SJSA1 (cell line): Measurements from ENCODE around the gene INHBE. TPM values are rescaled to one million over a fixed set of nuclear protein-coding genes. Genes with fewer than 3 reads are reported as not detected.

Experiments used
- DNase-seq, 2 experiments: peaks; one replicate each; pipeline ENCODE4 v3.0.0-alpha.2; 2015 to 2020; ENCODE audit warnings: low spot score in 2 of 2, low read depth in 1 of 2
- H3K27ac ChIP-seq: fragments of 250-450 bp; sonication (Bioruptor Pico); 2 replicates; pipeline ENCODE4 v1.5.1; 2020; ENCODE audit warnings: mild to moderate bottlenecking, moderate library complexity
- H3K27me3 ChIP-seq: fragments of 250-450 bp; sonication (Bioruptor Pico); replicated peaks from 2 replicates; pipeline ENCODE4 v1.5.1; 2020; ENCODE audit warnings: mild to moderate bottlenecking, moderate library complexity
- H3K36me3 ChIP-seq: fragments of 250-450 bp; sonication (Bioruptor Pico); 2 replicates; pipeline ENCODE4 v1.5.1; 2020; ENCODE audit warnings: mild to moderate bottlenecking
- H3K4me1 ChIP-seq: fragments of 250-450 bp; sonication (Bioruptor Pico); replicated peaks from 2 replicates; pipeline ENCODE4 v1.6.1; 2021; ENCODE audit warnings: mild to moderate bottlenecking
- H3K4me3 ChIP-seq: fragments of 250-450 bp; sonication (Bioruptor Pico); 2 replicates; pipeline ENCODE4 v1.5.1; 2020; ENCODE audit warnings: mild to moderate bottlenecking
- H3K9me3 ChIP-seq: fragments of 250-450 bp; sonication (Bioruptor Pico); replicated peaks from 2 replicates; pipeline ENCODE4 v1.5.1; 2020; ENCODE audit warnings: mild to moderate bottlenecking
- total RNA-seq: library from RNA; depleted of rRNA; stranded (reverse); fragments of >200 nt; shearing (Covaris generic); gene quantifications from 2 replicates; pipeline ENCODE4 v1.2.3, GENCODE V29; 2014

Gene INHBE
- total RNA-seq, 1 experiment from 2014 or later: 2.2 TPM

DNA sequence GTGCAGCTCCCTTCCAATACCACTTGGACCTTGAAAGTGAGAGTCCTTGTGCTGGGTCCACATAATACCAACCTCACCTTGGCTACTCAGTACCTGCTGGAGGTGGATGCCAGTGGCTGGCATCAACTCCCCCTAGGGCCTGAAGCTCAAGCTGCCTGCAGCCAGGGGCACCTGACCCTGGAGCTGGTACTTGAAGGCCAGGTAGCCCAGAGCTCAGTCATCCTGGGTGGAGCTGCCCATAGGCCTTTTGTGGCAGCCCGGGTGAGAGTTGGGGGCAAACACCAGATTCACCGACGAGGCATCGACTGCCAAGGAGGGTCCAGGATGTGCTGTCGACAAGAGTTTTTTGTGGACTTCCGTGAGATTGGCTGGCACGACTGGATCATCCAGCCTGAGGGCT is 5.7 kb upstream of the INHBE start:
- Histone ChIP-seq H3K27me3 (no peaks in the 10 kb centered on the region), H3K4me1 (peaks cover 22% of the 10 kb centered on the region), H3K9me3 (no peaks in the 10 kb centered on the region; the same call in 1 of the 2 replicates), H3K36me3 (no peaks in the 10 kb centered on the region), H3K27ac (no peak overlapping the region), H3K4me3 (no peak overlapping the region)
- peak in 1 of 2 experiments; percentile 75 for DNase-seq

DNA sequence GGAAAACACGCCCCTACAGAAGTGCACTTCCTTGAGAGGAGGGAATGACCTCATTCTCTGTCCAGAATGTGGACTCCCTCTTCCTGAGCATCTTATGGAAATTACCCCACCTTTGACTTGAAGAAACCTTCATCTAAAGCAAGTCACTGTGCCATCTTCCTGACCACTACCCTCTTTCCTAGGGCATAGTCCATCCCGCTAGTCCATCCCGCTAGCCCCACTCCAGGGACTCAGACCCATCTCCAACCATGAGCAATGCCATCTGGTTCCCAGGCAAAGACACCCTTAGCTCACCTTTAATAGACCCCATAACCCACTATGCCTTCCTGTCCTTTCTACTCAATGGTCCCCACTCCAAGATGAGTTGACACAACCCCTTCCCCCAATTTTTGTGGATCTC is 5.0 kb upstream of the INHBE start:
- no peak for DNase-seq
- Histone ChIP-seq H3K9me3 (no peaks in the 10 kb centered on the region; the same call in 1 of the 2 replicates), H3K27me3 (no peaks in the 10 kb centered on the region), H3K36me3 (no peaks in the 10 kb centered on the region), H3K4me1 (peaks cover 25% of the 10 kb centered on the region), H3K27ac (no peak overlapping the region), H3K4me3 (no peak overlapping the region)

DNA sequence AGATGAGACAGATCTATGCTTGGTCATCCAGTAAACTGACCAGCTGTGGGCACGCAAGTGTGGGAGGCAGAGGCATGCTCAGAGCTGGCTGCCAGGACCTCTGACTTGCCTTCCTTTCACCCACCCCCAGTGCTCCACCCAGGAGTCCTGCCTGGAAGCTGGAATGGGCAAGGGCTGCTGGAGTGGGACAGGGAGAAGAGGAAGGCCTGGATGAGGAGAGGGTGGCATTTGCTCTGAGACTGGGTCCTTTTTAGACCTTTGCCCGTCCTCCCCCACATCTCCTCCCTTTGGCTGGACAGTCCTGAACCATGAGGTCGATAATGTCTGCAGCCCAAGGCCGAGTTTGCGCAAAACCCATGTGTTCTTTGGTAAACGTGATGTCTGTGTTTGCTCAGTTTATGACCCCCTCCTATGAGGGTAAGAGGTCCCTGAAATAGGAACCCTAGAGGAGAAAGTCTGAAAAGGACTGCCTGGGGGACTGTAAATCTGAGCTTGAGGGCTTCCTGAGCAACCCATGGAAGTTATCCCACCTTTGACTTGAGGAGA is 3.8 kb upstream of the INHBE start:
- no peaks in the 10 kb centered on the region for H3K27me3 ChIP-seq
- no peak overlapping the region for H3K4me3 ChIP-seq
- DNase-seq: no peak
- H3K27ac ChIP-seq: no peak overlapping the region
- peaks cover 29% of the 10 kb centered on the region for H3K4me1 ChIP-seq
- peaks cover 11% of the 10 kb centered on the region for H3K36me3 ChIP-seq
- no peaks in the 10 kb centered on the region; the same call in 1 of the 2 replicates for H3K9me3 ChIP-seq

DNA sequence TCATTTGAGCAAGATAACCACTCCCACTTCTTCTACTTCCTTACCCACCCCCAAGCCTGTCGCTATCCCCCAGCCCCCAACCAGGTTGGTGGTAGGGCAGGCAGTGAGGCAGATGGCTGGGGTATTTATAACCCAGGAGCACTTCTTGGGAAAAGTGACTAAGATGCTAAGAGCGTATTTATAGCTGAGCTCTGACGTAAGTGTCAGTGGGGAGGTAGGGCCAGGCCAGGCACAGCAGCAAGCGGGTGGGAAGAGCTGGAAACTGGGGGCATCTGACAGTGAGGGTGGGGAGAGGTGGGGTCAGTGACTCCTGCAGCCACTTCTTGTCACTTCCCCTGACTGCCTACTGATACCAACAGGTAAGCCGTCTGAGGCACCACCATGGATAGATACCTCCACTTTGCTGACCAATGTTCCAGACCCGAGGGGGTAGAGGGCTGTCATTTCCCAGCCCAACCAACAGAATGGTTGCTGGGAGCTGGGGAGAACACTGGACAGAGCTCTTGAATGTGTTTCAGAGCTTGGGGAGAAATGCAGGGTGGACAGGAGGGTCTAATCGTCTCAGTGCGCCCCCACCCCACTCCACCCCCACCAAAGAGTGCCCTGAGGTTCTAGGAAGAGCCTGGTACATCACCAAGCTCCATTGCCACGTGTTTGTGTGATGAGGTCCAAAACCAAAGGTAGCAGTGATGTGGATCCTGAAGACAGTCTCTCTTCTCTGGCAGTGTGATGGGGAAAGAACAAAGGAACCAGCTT is 2.7 kb upstream of the INHBE start:
- Histone ChIP-seq H3K9me3 (no peaks in the 10 kb centered on the region; the same call in 1 of the 2 replicates), H3K4me1 (peaks cover 38% of the 10 kb centered on the region), H3K27me3 (no peaks in the 10 kb centered on the region), H3K27ac (peak overlapping the region; percentile 45), H3K4me3 (no peak overlapping the region), H3K36me3 (peaks cover 21% of the 10 kb centered on the region)
- DNase-seq: no peak

DNA sequence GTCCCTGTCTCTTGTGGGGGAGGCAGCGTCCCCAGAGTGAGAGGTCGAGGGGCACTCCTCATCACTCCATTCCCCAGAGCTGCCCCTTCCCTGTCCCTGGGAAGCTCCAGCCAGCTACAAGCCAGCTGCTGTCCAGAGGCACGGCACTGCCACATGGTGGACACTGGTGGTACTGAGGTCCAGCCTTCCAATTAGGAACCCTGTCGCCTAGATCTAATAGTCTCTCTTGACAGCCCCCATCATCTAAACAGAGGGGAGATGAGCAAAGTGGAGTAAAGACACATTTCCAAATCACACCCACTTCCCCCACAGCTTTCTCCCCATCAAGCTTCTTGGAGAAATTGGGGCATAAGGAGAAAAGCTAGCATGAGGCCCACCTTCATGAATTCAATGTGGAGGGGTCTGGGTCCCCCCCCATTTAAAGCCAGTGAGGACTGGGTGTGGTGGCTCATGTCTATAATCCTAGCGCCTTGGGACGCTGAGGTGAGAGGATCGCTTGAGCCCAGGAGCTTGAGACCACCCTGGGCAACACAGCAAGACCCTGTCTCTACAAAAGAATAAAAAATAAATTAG is 2.1 kb upstream of the INHBE start:
- no peak for DNase-seq
- peaks cover 44% of the 10 kb centered on the region for H3K4me1 ChIP-seq
- H3K9me3 ChIP-seq: no peaks in the 10 kb centered on the region; the same call in 1 of the 2 replicates
- H3K4me3 ChIP-seq: no peak overlapping the region
- peak overlapping the region; percentile 45 for H3K27ac ChIP-seq
- no peaks in the 10 kb centered on the region for H3K27me3 ChIP-seq
- peaks cover 26% of the 10 kb centered on the region for H3K36me3 ChIP-seq

DNA sequence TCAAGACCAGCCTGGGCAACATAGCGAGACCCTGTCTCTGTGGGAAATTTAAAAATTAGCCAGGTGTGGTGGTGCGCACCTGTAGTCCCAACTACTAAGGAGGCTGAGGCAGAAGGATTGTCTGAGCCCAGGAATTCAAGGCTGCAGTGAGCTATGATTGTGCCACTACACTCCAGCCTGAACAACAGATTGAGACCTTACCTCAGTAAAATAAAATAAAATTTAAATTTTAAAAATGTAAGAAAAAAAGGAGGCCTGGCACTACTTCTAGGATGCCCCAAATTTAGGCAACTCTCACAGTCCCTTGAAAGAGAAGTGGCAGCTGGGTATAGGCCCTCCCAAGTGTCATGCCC is 918 bp upstream of the INHBE start:
- Histone ChIP-seq H3K4me1 (peaks cover 55% of the 10 kb centered on the region), H3K27ac (no peak overlapping the region), H3K9me3 (no peaks in the 10 kb centered on the region)

DNA sequence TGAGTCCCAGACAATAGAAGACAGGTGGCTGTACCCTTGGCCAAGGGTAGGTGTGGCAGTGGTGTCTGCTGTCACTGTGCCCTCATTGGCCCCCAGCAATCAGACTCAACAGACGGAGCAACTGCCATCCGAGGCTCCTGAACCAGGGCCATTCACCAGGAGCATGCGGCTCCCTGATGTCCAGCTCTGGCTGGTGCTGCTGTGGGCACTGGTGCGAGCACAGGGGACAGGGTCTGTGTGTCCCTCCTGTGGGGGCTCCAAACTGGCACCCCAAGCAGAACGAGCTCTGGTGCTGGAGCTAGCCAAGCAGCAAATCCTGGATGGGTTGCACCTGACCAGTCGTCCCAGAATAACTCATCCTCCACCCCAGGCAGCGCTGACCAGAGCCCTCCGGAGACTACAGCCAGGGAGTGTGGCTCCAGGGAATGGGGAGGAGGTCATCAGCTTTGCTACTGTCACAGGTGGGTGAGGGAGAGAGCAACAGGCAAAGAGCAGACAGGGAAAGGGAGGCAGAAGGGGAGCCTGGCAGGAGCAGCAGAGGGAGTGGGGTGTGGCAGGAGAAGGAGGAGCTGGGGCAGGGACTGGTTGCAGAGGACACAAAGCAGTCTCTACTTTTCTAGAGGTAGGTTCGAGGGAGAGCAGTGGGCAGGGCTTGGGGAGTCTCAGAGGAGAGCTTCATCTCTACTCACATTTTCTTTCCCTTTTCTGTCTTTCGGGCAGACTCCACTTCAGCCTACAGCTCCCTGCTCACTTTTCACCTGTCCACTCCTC is 452 bp downstream of the INHBE start:
- Histone ChIP-seq H3K9me3 (no peaks in the 10 kb centered on the region), H3K27ac (no peak overlapping the region), H3K4me1 (peaks cover 62% of the 10 kb centered on the region), H3K27me3 (no peaks in the 10 kb centered on the region), H3K4me3 (no peak overlapping the region), H3K36me3 (peaks cover 37% of the 10 kb centered on the region)
- peak in 1 of 2 experiments; percentile 96 for DNase-seq

More for the DNA sequence above, 918 bp upstream of the INHBE start:
- Histone ChIP-seq H3K27me3 (no peaks in the 10 kb centered on the region), H3K36me3 (peaks cover 34% of the 10 kb centered on the region), H3K4me3 (no peak overlapping the region)
- DNase-seq: peak; percentile 74 to 83

DNA sequence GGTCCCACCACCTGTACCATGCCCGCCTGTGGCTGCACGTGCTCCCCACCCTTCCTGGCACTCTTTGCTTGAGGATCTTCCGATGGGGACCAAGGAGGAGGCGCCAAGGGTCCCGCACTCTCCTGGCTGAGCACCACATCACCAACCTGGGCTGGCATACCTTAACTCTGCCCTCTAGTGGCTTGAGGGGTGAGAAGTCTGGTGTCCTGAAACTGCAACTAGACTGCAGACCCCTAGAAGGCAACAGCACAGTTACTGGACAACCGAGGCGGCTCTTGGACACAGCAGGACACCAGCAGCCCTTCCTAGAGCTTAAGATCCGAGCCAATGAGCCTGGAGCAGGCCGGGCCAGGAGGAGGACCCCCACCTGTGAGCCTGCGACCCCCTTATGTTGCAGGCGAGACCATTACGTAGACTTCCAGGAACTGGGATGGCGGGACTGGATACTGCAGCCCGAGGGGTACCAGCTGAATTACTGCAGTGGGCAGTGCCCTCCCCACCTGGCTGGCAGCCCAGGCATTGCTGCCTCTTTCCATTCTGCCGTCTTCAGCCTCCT is 1.1 kb downstream of the INHBE start:
- DNase-seq: peak in 1 of 2 experiments; percentile 100
- Histone ChIP-seq H3K4me3 (no peak overlapping the region), H3K27me3 (no peaks in the 10 kb centered on the region), H3K27ac (no peak overlapping the region), H3K36me3 (peaks cover 41% of the 10 kb centered on the region), H3K9me3 (no peaks in the 10 kb centered on the region), H3K4me1 (peaks cover 66% of the 10 kb centered on the region)

DNA sequence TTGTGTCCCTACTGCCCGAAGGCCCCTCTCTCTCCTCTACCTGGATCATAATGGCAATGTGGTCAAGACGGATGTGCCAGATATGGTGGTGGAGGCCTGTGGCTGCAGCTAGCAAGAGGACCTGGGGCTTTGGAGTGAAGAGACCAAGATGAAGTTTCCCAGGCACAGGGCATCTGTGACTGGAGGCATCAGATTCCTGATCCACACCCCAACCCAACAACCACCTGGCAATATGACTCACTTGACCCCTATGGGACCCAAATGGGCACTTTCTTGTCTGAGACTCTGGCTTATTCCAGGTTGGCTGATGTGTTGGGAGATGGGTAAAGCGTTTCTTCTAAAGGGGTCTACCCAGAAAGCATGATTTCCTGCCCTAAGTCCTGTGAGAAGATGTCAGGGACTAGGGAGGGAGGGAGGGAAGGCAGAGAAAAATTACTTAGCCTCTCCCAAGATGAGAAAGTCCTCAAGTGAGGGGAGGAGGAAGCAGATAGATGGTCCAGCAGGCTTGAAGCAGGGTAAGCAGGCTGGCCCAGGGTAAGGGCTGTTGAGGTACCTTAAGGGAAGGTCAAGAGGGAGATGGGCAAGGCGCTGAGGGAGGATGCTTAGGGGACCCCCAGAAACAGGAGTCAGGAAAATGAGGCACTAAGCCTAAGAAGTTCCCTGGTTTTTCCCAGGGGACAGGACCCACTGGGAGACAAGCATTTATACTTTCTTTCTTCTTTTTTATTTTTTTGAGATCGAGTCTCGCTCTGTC is 1.8 kb downstream of the INHBE start:
- H3K36me3 ChIP-seq: peaks cover 43% of the 10 kb centered on the region
- DNase-seq: no peak
- no peak overlapping the region for H3K4me3 ChIP-seq
- peaks cover 63% of the 10 kb centered on the region for H3K4me1 ChIP-seq
- peak overlapping the region; percentile 82 for H3K27ac ChIP-seq
- H3K27me3 ChIP-seq: no peaks in the 10 kb centered on the region
- H3K9me3 ChIP-seq: no peaks in the 10 kb centered on the region

DNA sequence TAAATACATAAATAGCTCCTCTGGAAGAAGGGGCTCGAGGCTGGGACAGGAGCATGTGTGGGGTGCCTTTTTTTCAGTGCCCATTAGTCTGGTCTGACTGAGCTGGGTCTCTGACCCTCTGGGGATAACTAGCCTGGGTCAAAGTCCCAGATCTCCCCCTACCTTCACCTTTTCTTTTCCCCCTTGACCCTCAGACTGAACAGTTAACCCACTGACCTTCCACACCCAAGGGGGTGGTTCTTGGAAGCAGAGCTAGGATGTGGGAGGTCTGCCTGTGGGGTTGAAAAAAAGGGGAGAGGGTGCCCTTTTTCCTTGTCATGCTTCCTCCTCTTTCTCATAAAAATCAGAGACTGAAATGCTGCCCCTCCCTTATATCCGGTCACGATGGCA is 3.6 kb downstream of the INHBE start:
- peak overlapping the region; percentile 82 for H3K27ac ChIP-seq
- peaks cover 53% of the 10 kb centered on the region for H3K36me3 ChIP-seq
- H3K9me3 ChIP-seq: no peaks in the 10 kb centered on the region
- H3K4me1 ChIP-seq: peaks cover 63% of the 10 kb centered on the region
- no peaks in the 10 kb centered on the region for H3K27me3 ChIP-seq
- DNase-seq: no peak
- H3K4me3 ChIP-seq: peak overlapping the region; percentile 50

DNA sequence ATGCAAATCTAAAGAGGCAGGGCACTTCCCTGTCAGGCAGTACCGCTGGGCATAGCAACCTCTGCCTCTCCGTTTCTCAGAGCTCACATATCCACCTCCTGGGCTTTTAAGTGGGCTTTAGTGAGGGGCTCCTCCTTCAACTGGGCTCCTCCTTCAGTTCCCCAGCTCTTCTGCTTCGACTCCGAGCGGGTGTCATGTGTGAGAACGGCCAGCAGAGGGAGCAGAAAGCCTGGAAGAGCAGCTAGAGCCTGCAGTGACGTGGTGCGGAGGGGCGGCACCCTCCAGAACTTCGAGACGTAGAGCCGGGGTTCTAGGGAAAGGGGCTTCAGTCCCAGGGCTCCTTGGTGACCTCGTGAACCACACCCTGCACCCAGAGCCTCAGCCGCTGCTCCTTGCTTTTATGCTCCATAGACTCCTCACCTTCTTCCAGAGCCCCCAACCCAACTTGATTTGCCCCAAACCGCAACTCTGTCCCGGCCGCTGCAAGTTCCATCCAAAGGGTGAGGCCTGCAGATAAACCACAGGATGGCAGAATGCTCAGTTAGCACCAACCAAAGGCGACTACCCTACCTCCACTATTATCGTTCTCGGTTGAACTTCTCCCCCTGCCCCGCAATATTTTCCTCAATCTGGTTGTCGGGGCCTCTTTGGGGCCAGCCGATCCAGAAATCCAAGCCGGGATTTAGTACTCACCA is 4.1 kb downstream of the INHBE start:
- DNase-seq: peak in 1 of 2 experiments; percentile 100
- Histone ChIP-seq H3K27me3 (no peaks in the 10 kb centered on the region), H3K4me3 (peak overlapping the region; percentile 50), H3K36me3 (peaks cover 58% of the 10 kb centered on the region), H3K9me3 (no peaks in the 10 kb centered on the region), H3K4me1 (peaks cover 63% of the 10 kb centered on the region), H3K27ac (peak overlapping the region; percentile 82)

DNA sequence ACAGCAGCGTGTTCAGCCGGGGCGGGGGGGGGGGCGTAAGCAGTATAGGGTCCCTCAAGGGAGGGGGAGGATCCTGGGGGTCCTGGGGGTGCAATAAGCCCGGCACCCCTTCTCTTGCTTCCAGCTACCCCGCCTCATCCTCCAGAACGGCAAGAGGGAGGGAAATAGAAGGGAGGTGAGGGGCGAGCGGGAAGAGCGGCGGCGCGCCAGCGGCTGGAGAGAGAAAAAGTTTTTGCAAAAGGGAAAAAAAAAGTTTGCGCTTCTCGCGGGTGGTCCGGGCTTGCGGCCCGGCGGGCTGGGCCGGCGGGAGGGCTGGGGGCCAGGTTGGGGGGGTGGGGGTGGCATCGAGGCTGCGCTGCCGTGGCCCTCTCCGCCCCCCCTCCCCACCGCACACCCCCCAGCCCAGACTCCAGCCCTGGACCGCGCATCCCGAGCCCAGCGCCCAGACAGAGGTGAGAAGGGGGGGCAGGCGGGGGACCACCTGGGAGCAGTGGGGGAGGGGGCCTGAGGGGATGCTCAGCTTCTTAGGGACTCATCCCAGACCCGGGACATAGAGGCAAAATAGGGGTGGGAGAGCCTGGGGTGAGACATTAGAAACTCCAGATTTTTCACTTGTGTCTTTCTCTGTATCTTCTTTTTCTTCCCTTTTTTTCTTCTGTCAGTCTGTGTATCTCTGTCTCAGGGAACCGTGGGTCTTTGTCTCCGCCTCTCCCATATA is 4.8 kb downstream of the INHBE start, which contains the start of gene GLI1:
Gene GLI1, plus strand, starts transcription at position 36 of the 718 bp plus-strand sequence. CDS start 3,907 bp downstream, outside the sequence.
- Histone ChIP-seq H3K9me3 (no peaks in the 10 kb centered on the region), H3K27ac (peak within 1 kb of the TSS; percentile 92), H3K27me3 (no peaks in the 10 kb centered on the region), H3K4me3 (peak within 1 kb of the TSS; percentile 50), H3K4me1 (peaks cover 60% of the 10 kb centered on the region), H3K36me3 (peaks cover 65% of the 10 kb centered on the region)
- peak in 1 of 2 experiments; percentile 100 for DNase-seq
